SK-N-SH (cell line): ENCODE results near the gene TMEM62. TPM values are rescaled to one million over a fixed set of nuclear protein-coding genes. Genes with fewer than 3 reads are reported as not detected.

Experiments
- CTCF ChIA-PET: fragments of 300-600, 350-600 bp; formaldehyde crosslinking; extraction: SDS; loops from one replicate; lab custom pipeline; 2021; lab: Yijun Ruan, JAX
- POLR2A ChIA-PET: fragments of 350-600 bp; sonication (Branson Sonifier 250); formaldehyde crosslinking; extraction: SDS; loops from one replicate; lab custom pipeline; 2020; ENCODE audit warnings: antibody characterized with exemption, inconsistent platforms; lab: Yijun Ruan, JAX
- DNase-seq: peaks from one replicate; pipeline ENCODE4 v3.0.0; 2012
- H2AFZ ChIP-seq: fragments of 200-600 bp; sonication (generic); 2 replicates; pipeline ENCODE4 v1.8.1; 2016; ENCODE audit warnings: antibody characterized with exemption, mild to moderate bottlenecking, low read depth
- H3F3A ChIP-seq: fragments of 200-600 bp; sonication (generic); replicated peaks from 2 replicates; pipeline ENCODE3; 2016; ENCODE audit warnings: antibody characterized with exemption, mild to moderate bottlenecking; ENCODE audit not compliant: insufficient read depth
- H3K27ac ChIP-seq, 2 experiments: fragments of 200-500 bp in 1 of 2; fragments of 200-600 bp in 1 of 2; sonication (Bioruptor generic) in 1 of 2; sonication (generic), shearing (Covaris generic) in 1 of 2; 2 replicates each; pipeline versions ENCODE4 v1.5.1 to v1.6.1; 2014 to 2016; ENCODE audit warnings: low read depth in 2 of 2, inconsistent platforms in 1 of 2, low read length in 1 of 2, mild to moderate bottlenecking in 1 of 2, mixed read lengths in 1 of 2
- H3K27me3 ChIP-seq: fragments of 200-600 bp; sonication (generic), shearing (Covaris generic); 2 replicates; pipeline ENCODE4 v1.6.1; 2016; ENCODE audit warnings: mixed run types; ENCODE audit not compliant: insufficient read depth
- H3K36me3 ChIP-seq, 2 experiments: fragments of 200-500 bp in 1 of 2; fragments of 200-600 bp in 1 of 2; sonication (Bioruptor generic) in 1 of 2; sonication (generic) in 1 of 2; replicated peaks in 1 of 2; 2 replicates each; pipeline versions ENCODE3 to v1.5.1; 2014 to 2016; ENCODE audit warnings: low read length in 1 of 2, mild to moderate bottlenecking in 1 of 2; ENCODE audit not compliant: insufficient read depth in 2 of 2, control insufficient read depth in 1 of 2
- H3K4me1 ChIP-seq, 2 experiments: fragments of 200-500 bp in 1 of 2; fragments of 200-600 bp in 1 of 2; sonication (Bioruptor generic) in 1 of 2; sonication (generic), shearing (Covaris generic) in 1 of 2; 2 replicates each; pipeline versions ENCODE4 v1.5.1 to v1.6.1; 2014 to 2016; ENCODE audit warnings: low read depth in 1 of 2, low read length in 1 of 2, mixed run types in 1 of 2; ENCODE audit not compliant: insufficient read depth in 2 of 2, control insufficient read depth in 1 of 2
- H3K4me2 ChIP-seq: fragments of 200-600 bp; sonication (generic), shearing (Covaris generic); 2 replicates; pipeline ENCODE4 v1.6.1; 2017; ENCODE audit warnings: mixed run types
- H3K4me3 ChIP-seq, 2 experiments: fragments of 200-500 bp in 1 of 2; fragments of 200-600 bp in 1 of 2; sonication (Bioruptor generic) in 1 of 2; sonication (generic), shearing (Covaris generic) in 1 of 2; 2 replicates each; pipeline versions ENCODE4 v1.5.1 to v1.8.1; 2014 to 2016; ENCODE audit warnings: low read depth in 2 of 2, inconsistent platforms in 1 of 2, low read length in 1 of 2, mild to moderate bottlenecking in 1 of 2, mixed read lengths in 1 of 2, moderate library complexity in 1 of 2
- H3K79me2 ChIP-seq: fragments of 200-600 bp; sonication (generic); 2 replicates; pipeline ENCODE4 v1.8.1; 2017; ENCODE audit warnings: mild to moderate bottlenecking; ENCODE audit not compliant: insufficient read depth
- H3K9ac ChIP-seq: fragments of 200-600 bp; sonication (generic); 2 replicates; pipeline ENCODE4 v1.6.1; 2017; ENCODE audit warnings: mixed run types
- H3K9me2 ChIP-seq: fragments of 200-600 bp; sonication (generic); 2 replicates; pipeline ENCODE4 v1.6.1; 2017; ENCODE audit warnings: mixed run types
- H3K9me3 ChIP-seq: fragments of 200-600 bp; sonication (generic); 2 replicates; pipeline ENCODE4 v1.6.1; 2017; ENCODE audit warnings: mixed run types, mild to moderate bottlenecking, moderate library complexity
- H4K20me1 ChIP-seq: fragments of 200-600 bp; sonication (generic); 2 replicates; pipeline ENCODE4 v1.6.1; 2017; ENCODE audit warnings: mild to moderate bottlenecking, mixed run types; ENCODE audit not compliant: insufficient read depth
- CHD2 ChIP-seq: fragments of 150-350 bp; IDR thresholded peaks from 2 replicates; pipeline ENCODE4 v1.6.1; 2018; ENCODE audit warnings: low read length; ENCODE audit not compliant: partially characterized antibody
- ELF1 ChIP-seq: IDR thresholded peaks from 2 replicates; pipeline ENCODE4 v1.4.0; 2012
- EP300 ChIP-seq, 2 experiments: IDR thresholded peaks; 2 replicates each; pipeline versions ENCODE4 v1.4.0 to v1.6.1; 2012; ENCODE audit warnings: borderline replicate concordance in 1 of 2, low read depth in 1 of 2, low read length in 1 of 2
- FOXJ3 ChIP-seq: sonication (generic); formaldehyde crosslinking; IDR thresholded peaks from 2 replicates; pipeline ENCODE4 v1.5.1; 2020; ENCODE audit warnings: mild to moderate bottlenecking, missing genetic modification reagents
- GABPA ChIP-seq: IDR thresholded peaks from 2 replicates; pipeline ENCODE4 v1.4.0; 2012; ENCODE audit warnings: low read depth, mild to moderate bottlenecking
- JUND ChIP-seq: IDR thresholded peaks from 2 replicates; pipeline ENCODE4 v1.4.0; 2012
- MEF2A ChIP-seq: IDR thresholded peaks from 2 replicates; pipeline ENCODE4 v1.4.0; 2012; ENCODE audit warnings: low read depth, borderline replicate concordance
- MXI1 ChIP-seq: IDR thresholded peaks from 2 replicates; pipeline ENCODE4 v1.6.1; 2012; ENCODE audit warnings: mild to moderate bottlenecking, low read depth, low read length, improper control_type of control experiment
- NFIC ChIP-seq: IDR thresholded peaks from 2 replicates; pipeline ENCODE4 v1.4.0; 2012; ENCODE audit warnings: borderline replicate concordance
- POLR2AphosphoS5 ChIP-seq: IDR thresholded peaks from 2 replicates; pipeline ENCODE4 v1.6.1; 2012; ENCODE audit warnings: low read depth, low read length
- RCOR1 ChIP-seq: fragments of 150-350 bp; IDR thresholded peaks from 2 replicates; pipeline ENCODE4 v1.6.1; 2017; ENCODE audit warnings: antibody characterized with exemption, low read length
- RXRA ChIP-seq: IDR thresholded peaks from 2 replicates; pipeline ENCODE4 v1.4.0; 2012; ENCODE audit warnings: low read depth, mild to moderate bottlenecking, borderline replicate concordance
- SIN3A ChIP-seq: IDR thresholded peaks from 2 replicates; pipeline ENCODE4 v1.6.1; 2012; ENCODE audit warnings: low read depth, mild to moderate bottlenecking, low read length, moderate library complexity, borderline replicate concordance
- TCF12 ChIP-seq: IDR thresholded peaks from 2 replicates; pipeline ENCODE4 v1.4.0; 2012
- TEAD4 ChIP-seq: IDR thresholded peaks from 2 replicates; pipeline ENCODE4 v1.4.0; 2012; ENCODE audit warnings: mild to moderate bottlenecking, borderline replicate concordance; ENCODE audit not compliant: insufficient read depth
- WGBS: methylation state at CpG from one replicate; pipeline ENCODE4 v1.1.6; 2017; ENCODE audit warnings: low lambda C conversion rate; 5-methylcytosine and 5-hydroxymethylcytosine counted together
- polyA plus RNA-seq, 3 experiments: library from polyadenylated mRNA; depleted of rRNA; stranded (reverse); fragments of >200 nt; gene quantifications; 2 replicates each; pipeline ENCODE4 v1.2.3, GENCODE V29; 2012
- TF ChIP-seq, protein P1 (sequence below): fragments of 150-350 bp; IDR thresholded peaks from 2 replicates; pipeline ENCODE4 v1.6.1; 2016; ENCODE audit warnings: mild to moderate bottlenecking, low read depth, low read length
- TF ChIP-seq, protein P2 (sequence below): IDR thresholded peaks from 2 replicates; pipeline ENCODE4 v1.4.0; 2012; ENCODE audit warnings: low read depth, borderline replicate concordance
- TF ChIP-seq, protein P3 (sequence below): IDR thresholded peaks from 2 replicates; pipeline ENCODE4 v1.4.0; 2012; ENCODE audit warnings: low read depth
- TF ChIP-seq, protein P4 (sequence below): fragments of 200-600 bp; sonication (generic); IDR thresholded peaks from 2 replicates; pipeline ENCODE4 v1.6.1; 2017; ENCODE audit warnings: antibody characterized with exemption, mild to moderate bottlenecking, moderate library complexity
- TF ChIP-seq, protein P5 (sequence below): IDR thresholded peaks from 2 replicates; pipeline ENCODE4 v1.6.1; 2012; ENCODE audit warnings: mild to moderate bottlenecking, low read depth, low read length, moderate library complexity

TMEM62 gene
- polyA plus RNA-seq, 1 of the 3 experiments (the other 2 are of a cell fraction), result 3.3 TPM

DNA sequence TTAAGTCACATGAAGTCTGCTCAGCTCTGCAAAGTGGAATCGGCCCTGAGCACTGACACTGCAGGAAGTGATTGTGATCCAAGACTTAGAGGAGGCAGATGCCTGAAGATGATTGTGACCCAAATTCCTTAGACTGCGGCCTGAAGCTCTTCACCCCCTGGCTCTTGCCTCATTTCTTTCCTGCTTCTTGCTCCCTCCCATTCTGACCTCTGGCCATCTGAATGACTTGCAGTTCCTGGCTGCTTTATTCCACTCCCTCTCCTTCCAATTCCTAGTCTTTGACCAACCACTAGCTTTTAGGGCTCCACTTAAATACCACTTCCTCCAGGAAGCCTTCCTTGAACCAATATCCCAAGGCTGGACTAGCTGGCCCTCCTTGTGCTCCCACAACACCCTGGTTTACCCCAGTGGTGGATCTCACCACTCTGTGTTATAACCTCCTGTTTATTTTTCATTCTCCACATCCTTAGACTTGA, 97.3 kb downstream of the TMEM62 start:
- DNase-seq, result no peak
- H4K20me1 ChIP-seq, result no peaks in the 10 kb centered on the region
- no peak overlapping the region for H3K9ac ChIP-seq
- H2AFZ ChIP-seq, result no peak overlapping the region
- ChIA-PET POLR2A (no interaction called here), CTCF (interaction anchor here (1.1 to 8.2 kb wide), 7 partner anchors 12 to 53 kb away, joined by 3 to 167 read pairs (median 4); no protein-coding TSS in a partner anchor)
- H3K4me2 ChIP-seq, result no peak overlapping the region
- no peaks in the 10 kb centered on the region for H3F3A ChIP-seq
- WGBS, result 92% methylated on average over 1 of the region's 2 CpGs
- TF ChIP-seq MXI1 (no peak), GABPA (no peak), FOXJ3 (no peak), ELF1 (no peak), MEF2A (no peak), TEAD4 (no peak), SIN3A (no peak), POLR2AphosphoS5 (no peak), TCF12 (no peak), RCOR1 (no peak), NFIC (no peak), EP300 (IDR thresholded peaks at IDR 0.05; ENCODE audit: borderline replicate concordance in 1 of 2, low read depth in 1 of 2, low read length in 1 of 2) (no peak), RXRA (no peak), JUND (no peak), CHD2 (no peak)
- TF ChIP-seq, protein P1, sequence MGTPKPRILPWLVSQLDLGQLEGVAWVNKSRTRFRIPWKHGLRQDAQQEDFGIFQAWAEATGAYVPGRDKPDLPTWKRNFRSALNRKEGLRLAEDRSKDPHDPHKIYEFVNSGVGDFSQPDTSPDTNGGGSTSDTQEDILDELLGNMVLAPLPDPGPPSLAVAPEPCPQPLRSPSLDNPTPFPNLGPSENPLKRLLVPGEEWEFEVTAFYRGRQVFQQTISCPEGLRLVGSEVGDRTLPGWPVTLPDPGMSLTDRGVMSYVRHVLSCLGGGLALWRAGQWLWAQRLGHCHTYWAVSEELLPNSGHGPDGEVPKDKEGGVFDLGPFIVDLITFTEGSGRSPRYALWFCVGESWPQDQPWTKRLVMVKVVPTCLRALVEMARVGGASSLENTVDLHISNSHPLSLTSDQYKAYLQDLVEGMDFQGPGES, result no peak
- TF ChIP-seq, protein P2, sequence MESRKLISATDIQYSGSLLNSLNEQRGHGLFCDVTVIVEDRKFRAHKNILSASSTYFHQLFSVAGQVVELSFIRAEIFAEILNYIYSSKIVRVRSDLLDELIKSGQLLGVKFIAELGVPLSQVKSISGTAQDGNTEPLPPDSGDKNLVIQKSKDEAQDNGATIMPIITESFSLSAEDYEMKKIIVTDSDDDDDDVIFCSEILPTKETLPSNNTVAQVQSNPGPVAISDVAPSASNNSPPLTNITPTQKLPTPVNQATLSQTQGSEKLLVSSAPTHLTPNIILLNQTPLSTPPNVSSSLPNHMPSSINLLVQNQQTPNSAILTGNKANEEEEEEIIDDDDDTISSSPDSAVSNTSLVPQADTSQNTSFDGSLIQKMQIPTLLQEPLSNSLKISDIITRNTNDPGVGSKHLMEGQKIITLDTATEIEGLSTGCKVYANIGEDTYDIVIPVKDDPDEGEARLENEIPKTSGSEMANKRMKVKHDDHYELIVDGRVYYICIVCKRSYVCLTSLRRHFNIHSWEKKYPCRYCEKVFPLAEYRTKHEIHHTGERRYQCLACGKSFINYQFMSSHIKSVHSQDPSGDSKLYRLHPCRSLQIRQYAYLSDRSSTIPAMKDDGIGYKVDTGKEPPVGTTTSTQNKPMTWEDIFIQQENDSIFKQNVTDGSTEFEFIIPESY, result no peak
- TF ChIP-seq, protein P3, sequence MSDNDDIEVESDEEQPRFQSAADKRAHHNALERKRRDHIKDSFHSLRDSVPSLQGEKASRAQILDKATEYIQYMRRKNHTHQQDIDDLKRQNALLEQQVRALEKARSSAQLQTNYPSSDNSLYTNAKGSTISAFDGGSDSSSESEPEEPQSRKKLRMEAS, result no peak
- TF ChIP-seq, protein P4, sequence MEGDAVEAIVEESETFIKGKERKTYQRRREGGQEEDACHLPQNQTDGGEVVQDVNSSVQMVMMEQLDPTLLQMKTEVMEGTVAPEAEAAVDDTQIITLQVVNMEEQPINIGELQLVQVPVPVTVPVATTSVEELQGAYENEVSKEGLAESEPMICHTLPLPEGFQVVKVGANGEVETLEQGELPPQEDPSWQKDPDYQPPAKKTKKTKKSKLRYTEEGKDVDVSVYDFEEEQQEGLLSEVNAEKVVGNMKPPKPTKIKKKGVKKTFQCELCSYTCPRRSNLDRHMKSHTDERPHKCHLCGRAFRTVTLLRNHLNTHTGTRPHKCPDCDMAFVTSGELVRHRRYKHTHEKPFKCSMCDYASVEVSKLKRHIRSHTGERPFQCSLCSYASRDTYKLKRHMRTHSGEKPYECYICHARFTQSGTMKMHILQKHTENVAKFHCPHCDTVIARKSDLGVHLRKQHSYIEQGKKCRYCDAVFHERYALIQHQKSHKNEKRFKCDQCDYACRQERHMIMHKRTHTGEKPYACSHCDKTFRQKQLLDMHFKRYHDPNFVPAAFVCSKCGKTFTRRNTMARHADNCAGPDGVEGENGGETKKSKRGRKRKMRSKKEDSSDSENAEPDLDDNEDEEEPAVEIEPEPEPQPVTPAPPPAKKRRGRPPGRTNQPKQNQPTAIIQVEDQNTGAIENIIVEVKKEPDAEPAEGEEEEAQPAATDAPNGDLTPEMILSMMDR, result no peak
- TF ChIP-seq, protein P5, sequence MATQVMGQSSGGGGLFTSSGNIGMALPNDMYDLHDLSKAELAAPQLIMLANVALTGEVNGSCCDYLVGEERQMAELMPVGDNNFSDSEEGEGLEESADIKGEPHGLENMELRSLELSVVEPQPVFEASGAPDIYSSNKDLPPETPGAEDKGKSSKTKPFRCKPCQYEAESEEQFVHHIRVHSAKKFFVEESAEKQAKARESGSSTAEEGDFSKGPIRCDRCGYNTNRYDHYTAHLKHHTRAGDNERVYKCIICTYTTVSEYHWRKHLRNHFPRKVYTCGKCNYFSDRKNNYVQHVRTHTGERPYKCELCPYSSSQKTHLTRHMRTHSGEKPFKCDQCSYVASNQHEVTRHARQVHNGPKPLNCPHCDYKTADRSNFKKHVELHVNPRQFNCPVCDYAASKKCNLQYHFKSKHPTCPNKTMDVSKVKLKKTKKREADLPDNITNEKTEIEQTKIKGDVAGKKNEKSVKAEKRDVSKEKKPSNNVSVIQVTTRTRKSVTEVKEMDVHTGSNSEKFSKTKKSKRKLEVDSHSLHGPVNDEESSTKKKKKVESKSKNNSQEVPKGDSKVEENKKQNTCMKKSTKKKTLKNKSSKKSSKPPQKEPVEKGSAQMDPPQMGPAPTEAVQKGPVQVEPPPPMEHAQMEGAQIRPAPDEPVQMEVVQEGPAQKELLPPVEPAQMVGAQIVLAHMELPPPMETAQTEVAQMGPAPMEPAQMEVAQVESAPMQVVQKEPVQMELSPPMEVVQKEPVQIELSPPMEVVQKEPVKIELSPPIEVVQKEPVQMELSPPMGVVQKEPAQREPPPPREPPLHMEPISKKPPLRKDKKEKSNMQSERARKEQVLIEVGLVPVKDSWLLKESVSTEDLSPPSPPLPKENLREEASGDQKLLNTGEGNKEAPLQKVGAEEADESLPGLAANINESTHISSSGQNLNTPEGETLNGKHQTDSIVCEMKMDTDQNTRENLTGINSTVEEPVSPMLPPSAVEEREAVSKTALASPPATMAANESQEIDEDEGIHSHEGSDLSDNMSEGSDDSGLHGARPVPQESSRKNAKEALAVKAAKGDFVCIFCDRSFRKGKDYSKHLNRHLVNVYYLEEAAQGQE, result no peak
- H3K9me3 ChIP-seq, result no peaks in the 10 kb centered on the region
- H3K27me3 ChIP-seq, result peaks cover 18% of the 10 kb centered on the region; the same call in 1 of the 2 replicates
- H3K36me3 ChIP-seq, result no peaks in the 10 kb centered on the region
- no peak overlapping the region for H3K27ac ChIP-seq
- H3K4me1 ChIP-seq, result no peaks in the 10 kb centered on the region
- no peak overlapping the region for H3K4me3 ChIP-seq
- H3K9me2 ChIP-seq, result no peaks in the 10 kb centered on the region
- H3K79me2 ChIP-seq, result no peaks in the 10 kb centered on the region
